Activated CD4-positive, alpha-beta T cell treated with anti-CD3 and anti-CD28 coated beads for 1 hour (primary cell): ENCODE results near the gene TIAM1.

ENCODE experiments used
- DNase-seq: peaks from one replicate; pipeline ENCODE4 v3.0.0-alpha.2; 2020

The TIAM1 gene

GRCh38 chr21:31194510-31195293 is 149.4 kb downstream of the TIAM1 start:
- no peak for DNase-seq

DNA sequence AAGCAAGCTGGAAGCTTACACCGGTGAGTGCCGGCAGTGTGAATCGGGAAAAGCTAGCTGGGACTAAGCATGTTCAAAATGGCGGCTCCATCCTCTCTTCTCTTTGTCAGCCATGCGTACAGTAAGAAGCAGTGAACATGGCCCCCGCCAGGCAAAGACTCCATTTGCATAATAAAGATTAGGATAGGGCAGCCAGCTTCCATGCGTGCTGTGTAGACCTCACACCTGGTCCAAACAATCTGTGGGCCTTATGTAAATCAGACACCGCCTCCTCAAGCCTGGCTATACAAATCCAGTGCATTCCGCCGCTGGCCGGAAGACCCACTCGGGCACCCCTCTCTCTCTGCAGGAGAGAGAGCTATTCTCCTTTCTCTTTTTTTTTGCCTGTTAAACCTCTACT is 150.3 kb downstream of the TIAM1 start:
- no peak for DNase-seq

GRCh38 chr21:31191553-31191952 is 152.5 kb downstream of the TIAM1 start:
- DNase-seq = no peak

- no peak for DNase-seq
Measured at GRCh38 chr21:31190516-31190915, 153.5 kb downstream of the TIAM1 start.

DNA sequence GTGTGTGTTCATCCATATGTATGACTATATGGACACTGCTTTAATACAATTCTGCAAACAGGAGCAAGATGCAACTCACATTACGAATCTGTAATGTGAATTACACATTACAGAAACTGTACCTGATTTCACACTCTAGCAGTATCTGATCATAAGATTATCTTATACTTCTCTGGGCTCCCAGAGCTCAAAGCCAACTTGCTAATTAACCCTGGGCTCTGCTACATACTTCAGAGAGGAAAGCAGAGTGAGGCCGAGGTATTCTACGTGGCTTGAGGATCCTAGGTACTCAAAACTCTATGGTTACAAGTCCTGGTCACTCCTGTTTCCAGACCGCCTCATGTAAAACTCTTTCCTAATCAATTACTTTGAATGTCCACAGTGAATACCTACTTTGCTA is 156.6 kb downstream of the TIAM1 start:
- DNase-seq = no peak

GRCh38 chr21:31186916-31187315 is 157.1 kb downstream of the TIAM1 start:
- no peak for DNase-seq

- no peak for DNase-seq
Measured at GRCh38 chr21:31185663-31186062, 158.4 kb downstream of the TIAM1 start.

- no peak for DNase-seq
Measured at GRCh38 chr21:31184876-31185275, 159.2 kb downstream of the TIAM1 start.

- DNase-seq = peak; percentile 57
Measured at GRCh38 chr21:31184459-31184858, 159.6 kb downstream of the TIAM1 start.

DNA sequence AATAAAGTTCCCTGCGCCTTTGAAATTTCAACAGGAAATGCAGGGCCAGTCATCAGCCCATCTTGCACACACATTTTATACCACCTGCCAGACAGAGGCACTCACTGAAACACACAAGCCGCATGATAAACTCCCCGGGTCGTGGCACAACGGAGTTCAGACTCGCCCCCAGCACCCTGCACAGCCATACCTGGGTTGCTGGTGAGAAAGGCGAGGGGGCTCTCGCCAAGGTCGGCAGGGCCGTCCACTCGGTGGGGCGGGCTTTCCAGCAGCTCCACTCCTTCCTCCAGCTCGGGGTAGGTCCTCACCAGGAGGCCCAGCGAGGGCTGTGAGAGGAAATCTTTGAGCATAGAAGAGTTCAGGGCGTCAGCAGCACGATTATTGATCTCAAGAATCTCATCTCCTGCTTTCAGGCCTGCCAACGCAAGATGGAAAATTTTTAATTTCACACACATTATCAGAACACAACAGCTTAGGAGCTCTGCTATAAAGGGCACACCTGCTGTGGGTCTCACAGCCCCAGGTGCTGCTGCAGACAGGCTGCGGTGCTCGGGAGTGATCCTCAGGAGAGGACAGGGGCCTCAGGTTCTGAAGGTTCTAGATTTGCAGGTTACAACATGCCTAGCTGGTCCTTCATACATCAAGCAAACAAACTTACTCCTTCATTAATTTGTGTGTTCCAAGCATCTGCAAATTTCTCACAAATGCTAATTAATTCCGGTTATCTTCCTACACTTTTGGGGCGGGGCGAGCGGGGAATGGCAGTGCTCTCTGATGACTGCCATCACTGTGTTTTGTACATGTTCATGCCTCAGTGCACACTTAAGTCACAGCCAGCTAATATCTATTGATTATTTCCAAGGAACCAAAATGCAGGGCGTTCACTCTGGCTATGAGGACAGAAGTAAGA is 161.6 kb downstream of the TIAM1 start:
- DNase-seq = peak; percentile 53

- no peak for DNase-seq
Measured at GRCh38 chr21:31181082-31181750, 162.8 kb downstream of the TIAM1 start.

DNA sequence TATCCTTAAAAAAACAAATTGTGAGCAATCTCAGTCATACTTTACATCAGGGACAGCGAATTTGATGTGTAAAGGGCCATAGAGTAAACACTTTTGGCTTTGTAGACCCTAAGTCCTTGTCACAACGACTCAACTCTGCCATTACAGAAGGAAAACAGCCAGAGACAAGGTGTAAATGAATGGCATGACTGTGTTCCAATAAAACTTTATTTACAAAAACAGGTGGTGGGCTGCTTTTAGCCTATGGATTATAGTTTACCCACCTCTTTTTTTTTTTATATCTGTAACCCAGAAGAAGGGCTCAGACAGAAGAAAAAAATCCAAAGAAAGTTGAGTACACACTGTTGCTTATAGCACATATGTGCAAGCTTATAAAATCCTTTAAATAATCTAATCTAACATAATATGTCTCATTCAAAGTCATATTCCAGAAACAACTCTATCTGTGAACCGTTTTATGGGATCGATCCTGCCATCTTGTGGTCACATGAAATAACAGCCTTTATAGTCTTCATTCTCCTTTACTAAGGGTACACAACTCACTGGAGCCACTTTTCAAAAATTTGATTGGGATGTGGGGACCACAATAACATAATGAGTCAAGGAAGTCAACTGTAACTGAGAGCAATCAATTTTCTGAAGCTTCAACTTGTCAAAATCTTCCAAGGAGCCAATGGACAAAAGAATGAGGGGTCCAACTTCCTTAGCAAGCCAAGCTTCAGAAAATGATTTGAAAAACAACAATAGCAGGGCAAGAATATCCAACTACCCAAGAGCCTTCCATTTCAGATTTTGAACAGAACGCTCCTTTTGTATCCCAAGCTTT is 163.6 kb downstream of the TIAM1 start:
- no peak for DNase-seq

GRCh38 chr21:31176725-31177124 is 167.3 kb downstream of the TIAM1 start:
- no peak for DNase-seq

- no peak for DNase-seq
Measured at GRCh38 chr21:31176080-31176551, 167.9 kb downstream of the TIAM1 start.

- no peak for DNase-seq
Measured at GRCh38 chr21:31173881-31174555, 170.0 kb downstream of the TIAM1 start.

- no peak for DNase-seq
Measured at GRCh38 chr21:31172328-31172727, 171.7 kb downstream of the TIAM1 start.

- DNase-seq = no peak
Measured at GRCh38 chr21:31164713-31165694, 179.1 kb downstream of the TIAM1 start.

DNA sequence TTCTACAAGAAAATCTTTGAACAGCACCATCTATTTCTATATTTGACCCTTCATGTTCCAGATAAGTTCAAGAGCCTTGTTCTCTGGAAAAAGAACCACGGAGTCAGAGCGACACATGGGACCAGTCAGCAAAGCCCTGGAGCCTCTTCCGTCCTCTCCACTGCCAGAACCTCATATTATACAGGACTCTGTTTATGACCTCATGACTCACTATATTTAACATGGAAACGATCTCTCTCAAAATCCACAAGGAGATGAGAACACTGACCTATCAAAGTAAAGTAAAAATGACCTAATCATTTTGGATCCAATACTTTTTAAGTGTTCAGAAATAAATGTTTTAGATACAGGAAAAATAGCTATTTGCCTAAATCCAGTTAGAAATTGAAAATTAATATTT is 181.2 kb downstream of the TIAM1 start:
- DNase-seq = no peak

DNA sequence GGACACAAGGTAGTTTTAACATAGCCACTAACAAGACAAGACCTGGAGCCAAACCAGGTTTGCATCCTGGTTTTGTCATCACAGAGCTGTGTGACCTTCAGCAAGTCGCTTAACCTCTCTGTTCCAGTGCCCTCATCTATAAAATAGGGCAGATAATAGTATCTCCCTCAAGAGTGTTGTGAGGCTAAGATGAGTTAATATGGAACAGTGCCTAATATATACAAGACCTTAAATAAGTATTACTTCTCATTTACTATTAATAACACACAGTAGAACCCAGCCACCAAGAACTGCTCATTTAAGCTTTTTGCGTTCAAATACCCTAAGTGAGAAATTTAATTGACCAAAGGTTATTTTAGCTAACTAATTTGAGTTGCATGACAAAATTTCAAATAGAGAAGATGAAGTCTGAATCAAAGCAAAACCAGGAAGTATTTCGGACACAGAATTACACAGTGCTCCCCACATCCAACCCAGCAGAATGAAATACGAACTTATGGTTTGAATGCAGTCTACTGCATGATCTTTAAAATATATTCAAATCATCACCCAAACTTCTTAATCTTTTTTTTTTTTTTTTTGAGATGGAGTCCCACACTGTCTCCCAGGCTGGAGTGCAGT is 181.9 kb downstream of the TIAM1 start:
- no peak for DNase-seq

DNA sequence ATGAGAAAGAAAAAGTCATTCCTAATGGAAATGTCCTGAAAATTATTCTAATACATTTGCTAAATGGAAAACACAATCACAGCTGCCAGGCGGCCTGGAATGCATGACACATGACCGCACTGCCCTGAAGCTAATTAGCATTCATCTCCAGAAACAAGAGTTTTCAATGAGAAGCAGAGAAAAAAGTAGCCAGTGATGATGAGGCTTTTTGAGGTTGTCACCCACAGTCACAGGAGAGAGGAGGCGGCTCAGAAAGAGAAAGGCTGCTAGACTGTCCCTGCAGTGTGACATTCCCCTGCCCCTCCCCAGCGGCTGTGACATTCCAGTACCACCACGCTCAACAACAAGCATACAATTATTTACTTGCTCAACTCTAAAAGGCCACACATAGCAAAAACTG is 182.9 kb downstream of the TIAM1 start:
- no peak for DNase-seq
